GM12864 (cell line): ENCODE data around the gene GJD2.

Experiments used
- DNase-seq: peaks from one replicate; pipeline ENCODE4 v3.0.0-alpha.2; 2011; ENCODE audit warnings: low read depth
- H3K4me3 ChIP-seq: 2 replicates; pipeline ENCODE4 v1.5.1; 2011; ENCODE audit warnings: mild to moderate bottlenecking, low read depth, low read length, control low read depth
- TF ChIP-seq, protein P1 (sequence below): IDR thresholded peaks from 2 replicates; pipeline ENCODE4 v1.5.1; 2011; ENCODE audit warnings: low read depth, mild to moderate bottlenecking, moderate library complexity, low read length, control low read depth, inconsistent platforms; ENCODE audit errors: missing control alignments

The GJD2 gene

GRCh38 chr15:34773013-34773412 is 18.2 kb upstream of the GJD2 start:
- H3K4me3 ChIP-seq, result no peak overlapping the region
- no peak for DNase-seq
- TF ChIP-seq, protein P1, sequence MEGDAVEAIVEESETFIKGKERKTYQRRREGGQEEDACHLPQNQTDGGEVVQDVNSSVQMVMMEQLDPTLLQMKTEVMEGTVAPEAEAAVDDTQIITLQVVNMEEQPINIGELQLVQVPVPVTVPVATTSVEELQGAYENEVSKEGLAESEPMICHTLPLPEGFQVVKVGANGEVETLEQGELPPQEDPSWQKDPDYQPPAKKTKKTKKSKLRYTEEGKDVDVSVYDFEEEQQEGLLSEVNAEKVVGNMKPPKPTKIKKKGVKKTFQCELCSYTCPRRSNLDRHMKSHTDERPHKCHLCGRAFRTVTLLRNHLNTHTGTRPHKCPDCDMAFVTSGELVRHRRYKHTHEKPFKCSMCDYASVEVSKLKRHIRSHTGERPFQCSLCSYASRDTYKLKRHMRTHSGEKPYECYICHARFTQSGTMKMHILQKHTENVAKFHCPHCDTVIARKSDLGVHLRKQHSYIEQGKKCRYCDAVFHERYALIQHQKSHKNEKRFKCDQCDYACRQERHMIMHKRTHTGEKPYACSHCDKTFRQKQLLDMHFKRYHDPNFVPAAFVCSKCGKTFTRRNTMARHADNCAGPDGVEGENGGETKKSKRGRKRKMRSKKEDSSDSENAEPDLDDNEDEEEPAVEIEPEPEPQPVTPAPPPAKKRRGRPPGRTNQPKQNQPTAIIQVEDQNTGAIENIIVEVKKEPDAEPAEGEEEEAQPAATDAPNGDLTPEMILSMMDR, result no peak

GRCh38 chr15:34772312-34772711 is 17.5 kb upstream of the GJD2 start:
- no peak for DNase-seq
- no peak overlapping the region for H3K4me3 ChIP-seq
- TF ChIP-seq, protein P1, result no peak

- DNase-seq, result no peak
- no peak overlapping the region for H3K4me3 ChIP-seq
- TF ChIP-seq, protein P1, result no peak
Observed at GRCh38 chr15:34769711-34770110, 14.9 kb upstream of the GJD2 start.

DNA sequence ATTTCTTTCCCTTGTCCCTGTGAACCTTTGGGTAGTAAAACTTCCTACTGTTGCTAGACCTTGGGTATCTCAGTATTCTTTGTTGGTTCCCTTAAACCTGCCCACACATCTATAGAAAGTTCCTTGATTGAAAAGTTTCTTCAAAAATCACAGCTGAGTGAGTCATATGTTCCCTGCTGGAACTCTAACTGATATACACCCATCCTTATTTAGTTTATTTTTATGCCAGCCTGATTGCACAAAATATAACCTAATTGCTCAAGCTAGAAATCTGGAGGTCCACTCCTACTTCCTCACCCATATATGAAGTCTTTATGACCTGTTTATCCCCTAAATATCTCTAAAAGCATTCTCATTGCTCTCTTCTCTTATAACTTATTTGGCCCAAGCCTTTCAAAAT is 13.7 kb upstream of the GJD2 start:
- no peak overlapping the region for H3K4me3 ChIP-seq
- no peak for DNase-seq
- TF ChIP-seq, protein P1, result no peak

GRCh38 chr15:34765741-34766140 is 10.9 kb upstream of the GJD2 start:
- H3K4me3 ChIP-seq, result no peak overlapping the region
- DNase-seq, result no peak
- TF ChIP-seq, protein P1, result no peak

DNA sequence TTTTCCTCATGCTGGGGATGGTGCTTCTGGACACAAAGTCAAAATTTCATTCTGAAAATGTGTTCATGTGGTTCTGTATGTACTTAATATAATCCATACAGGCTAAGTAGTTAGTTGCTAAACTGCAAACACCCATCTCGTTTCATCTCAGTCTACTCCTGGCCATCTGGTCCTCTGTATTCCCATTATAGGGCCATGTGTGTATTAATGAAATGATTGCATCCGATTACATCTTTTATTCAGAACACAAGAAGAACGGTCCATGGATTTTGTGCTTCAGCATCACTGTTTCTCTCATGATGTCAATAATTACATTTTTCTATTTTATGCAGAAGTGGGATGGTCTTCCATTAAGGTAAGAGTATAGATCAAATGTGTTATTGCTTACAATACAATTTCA is 6.1 kb upstream of the GJD2 start:
- no peak for DNase-seq
- TF ChIP-seq, protein P1, result no peak
- H3K4me3 ChIP-seq, result no peak overlapping the region

DNA sequence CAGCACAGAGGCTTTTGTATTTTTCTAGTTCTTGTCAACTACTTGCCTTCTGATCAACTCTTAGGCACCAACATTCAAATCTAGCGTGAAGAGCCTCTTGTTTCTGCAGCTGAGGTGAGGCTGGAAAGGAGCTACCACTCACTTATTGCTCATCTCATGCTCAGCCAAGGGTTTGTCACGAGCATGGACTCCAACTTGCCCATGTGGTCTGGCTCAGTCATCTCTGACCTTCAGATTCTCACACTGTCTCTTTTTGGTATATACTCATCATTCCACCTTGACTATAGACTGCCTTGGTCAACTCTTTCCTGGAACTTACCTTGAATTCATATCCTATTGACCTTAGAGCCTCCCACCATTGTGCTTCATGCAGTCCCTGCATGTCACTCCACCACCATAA is 5.2 kb upstream of the GJD2 start:
- no peak overlapping the region for H3K4me3 ChIP-seq
- no peak for DNase-seq
- TF ChIP-seq, protein P1, result no peak
